Calu3 (cell line): Measurements from ENCODE around the gene PRR19. TPM values are rescaled to one million over a fixed set of nuclear protein-coding genes. Genes with fewer than 3 reads are reported as not detected.

Experiments
- BruUV-seq: library from RNA; stranded (reverse); fragments of 400-500 nt; replicated peaks from 2 replicates; lab custom pipeline; 2021; lab: Mats Ljungman, UMichigan
- CTCF ChIA-PET: fragments of 300-600 bp; sonication (Branson Sonifier 250); formaldehyde crosslinking; loops from one replicate; lab custom pipeline; 2022; ENCODE audit warnings: antibody characterized with exemption; lab: Charles Lee
- DNase-seq: peaks from one replicate; pipeline ENCODE4 v3.0.0; 2022
- H3K27ac Mint-ChIP-seq: one replicate; pipeline ENCODE4 v1.8.0; 2022; ENCODE audit warnings: mixed read lengths; ENCODE audit not compliant: unreplicated experiment
- H3K27me3 Mint-ChIP-seq: one replicate; pipeline ENCODE4 v1.8.0; 2022; ENCODE audit warnings: mixed read lengths; ENCODE audit not compliant: unreplicated experiment
- H3K36me3 Mint-ChIP-seq: one replicate; pipeline ENCODE4 v1.8.0; 2022; ENCODE audit warnings: mild to moderate bottlenecking, moderate library complexity, mixed read lengths; ENCODE audit not compliant: insufficient read depth, unreplicated experiment
- H3K4me1 Mint-ChIP-seq: one replicate; pipeline ENCODE4 v1.8.0; 2022; ENCODE audit warnings: mild to moderate bottlenecking, low read depth, mixed read lengths; ENCODE audit not compliant: unreplicated experiment
- H3K4me3 Mint-ChIP-seq: one replicate; pipeline ENCODE4 v1.8.0; 2022; ENCODE audit warnings: mild to moderate bottlenecking, low read depth, moderate library complexity, mixed read lengths; ENCODE audit not compliant: unreplicated experiment
- H3K9me3 Mint-ChIP-seq: one replicate; pipeline ENCODE4 v1.8.0; 2022; ENCODE audit warnings: low read depth, mixed read lengths; ENCODE audit not compliant: unreplicated experiment
- intact Hi-C: fragments of 100-400 bp; cut with micrococcal nuclease; formaldehyde crosslinking; loops from one replicate; pipeline ENCODE4 v1.10.0; 2022; ENCODE audit not compliant: unreplicated experiment
- total RNA-seq: library from RNA; stranded (reverse); gene quantifications from 2 replicates; pipeline ENCODE4 v1.2.3, GENCODE V29; 2022
- TF ChIP-seq, protein P1 (sequence below): fragments of 200-600 bp; IDR thresholded peaks from one replicate; pipeline ENCODE4 v1.8.0; 2022; ENCODE audit warnings: antibody characterized with exemption; ENCODE audit not compliant: unreplicated experiment

PRR19 gene
- total RNA-seq, 1 experiment from 2014 or later: 2.4 TPM

DNA sequence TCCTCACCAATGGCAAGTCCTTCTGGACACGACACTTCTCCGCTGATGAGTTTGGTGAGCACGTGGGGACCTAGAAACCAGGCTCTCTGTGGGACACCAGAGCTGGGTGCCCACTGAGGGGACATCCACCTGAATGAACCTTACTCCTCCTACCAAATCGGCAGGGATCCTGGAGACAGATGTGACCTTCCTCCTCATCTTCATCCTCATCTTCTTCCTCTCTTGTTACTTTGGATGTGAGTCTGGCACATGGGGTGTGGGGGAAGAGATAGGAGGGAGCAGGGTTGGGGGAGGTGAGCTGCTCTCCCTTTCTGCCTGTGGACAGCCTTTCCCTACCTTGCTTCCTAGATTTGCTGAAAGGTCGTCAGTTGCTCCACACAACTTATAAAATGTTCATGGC lies 13.1 kb downstream of the PRR19 start:
- BruUV-seq: no TSS peak
- H3K4me3 Mint-ChIP-seq: no peak overlapping the region
- H3K27me3 Mint-ChIP-seq: peaks cover 54% of the 10 kb centered on the region
- CTCF ChIA-PET: no interaction called here
- intact Hi-C loops: no loop called here
- TF ChIP-seq, protein P1, sequence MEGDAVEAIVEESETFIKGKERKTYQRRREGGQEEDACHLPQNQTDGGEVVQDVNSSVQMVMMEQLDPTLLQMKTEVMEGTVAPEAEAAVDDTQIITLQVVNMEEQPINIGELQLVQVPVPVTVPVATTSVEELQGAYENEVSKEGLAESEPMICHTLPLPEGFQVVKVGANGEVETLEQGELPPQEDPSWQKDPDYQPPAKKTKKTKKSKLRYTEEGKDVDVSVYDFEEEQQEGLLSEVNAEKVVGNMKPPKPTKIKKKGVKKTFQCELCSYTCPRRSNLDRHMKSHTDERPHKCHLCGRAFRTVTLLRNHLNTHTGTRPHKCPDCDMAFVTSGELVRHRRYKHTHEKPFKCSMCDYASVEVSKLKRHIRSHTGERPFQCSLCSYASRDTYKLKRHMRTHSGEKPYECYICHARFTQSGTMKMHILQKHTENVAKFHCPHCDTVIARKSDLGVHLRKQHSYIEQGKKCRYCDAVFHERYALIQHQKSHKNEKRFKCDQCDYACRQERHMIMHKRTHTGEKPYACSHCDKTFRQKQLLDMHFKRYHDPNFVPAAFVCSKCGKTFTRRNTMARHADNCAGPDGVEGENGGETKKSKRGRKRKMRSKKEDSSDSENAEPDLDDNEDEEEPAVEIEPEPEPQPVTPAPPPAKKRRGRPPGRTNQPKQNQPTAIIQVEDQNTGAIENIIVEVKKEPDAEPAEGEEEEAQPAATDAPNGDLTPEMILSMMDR: no peak
- DNase-seq: no peak
- H3K4me1 Mint-ChIP-seq: peaks cover 14% of the 10 kb centered on the region
- H3K36me3 Mint-ChIP-seq: peaks cover 16% of the 10 kb centered on the region
- no peaks in the 10 kb centered on the region for H3K9me3 Mint-ChIP-seq
- H3K27ac Mint-ChIP-seq: no peak overlapping the region

DNA sequence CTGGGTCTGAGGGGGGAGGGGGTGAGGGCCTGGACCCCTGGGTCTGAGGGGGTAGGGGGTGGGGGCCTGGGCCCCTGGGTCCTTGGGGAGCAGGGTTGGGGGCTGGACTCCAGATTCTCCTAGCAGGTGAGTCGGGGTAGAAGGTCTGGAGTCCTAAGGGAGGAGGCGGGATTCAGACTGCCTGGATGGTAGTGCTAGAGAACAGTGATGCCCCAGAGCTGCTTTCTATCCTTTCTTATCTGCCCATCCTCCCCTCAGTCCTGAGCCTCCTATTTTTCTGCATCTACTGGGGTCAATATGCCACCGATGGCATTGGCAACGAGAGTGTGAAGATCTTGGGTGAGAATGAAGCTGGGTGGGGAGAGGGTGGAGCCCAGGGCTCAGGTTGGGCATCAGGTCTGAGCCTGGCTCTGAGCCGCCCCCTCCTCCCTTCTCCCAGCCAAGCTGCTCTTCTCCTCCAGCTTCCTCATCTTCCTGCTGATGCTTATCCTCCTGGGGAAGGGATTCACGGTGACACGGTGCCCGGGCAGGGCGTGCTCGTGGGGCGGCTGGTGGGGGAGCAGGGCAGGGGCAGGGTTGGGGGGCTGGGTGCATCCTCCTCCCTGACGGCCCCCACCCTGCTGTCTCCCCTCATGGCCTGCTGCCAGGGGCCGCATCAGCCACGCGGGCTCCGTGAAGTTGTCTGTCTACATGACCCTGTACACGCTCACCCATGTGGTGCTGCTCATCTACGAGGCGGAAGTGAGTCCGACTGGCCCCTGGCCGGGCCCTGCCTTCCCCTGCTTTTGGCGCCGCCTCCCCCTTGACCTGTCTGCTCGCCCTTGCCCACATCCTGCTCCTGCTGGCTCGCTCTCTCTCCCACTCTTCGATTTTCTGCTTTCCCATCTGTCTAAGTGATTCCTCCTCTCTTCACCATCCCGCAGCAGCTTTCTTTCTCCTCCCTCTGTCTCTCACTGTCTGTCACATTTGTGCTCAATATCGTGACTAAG lies 14.6 kb downstream of the PRR19 start:
- Mint-ChIP-seq H3K9me3 (no peaks in the 10 kb centered on the region), H3K4me1 (peaks cover 14% of the 10 kb centered on the region), H3K27me3 (peaks cover 58% of the 10 kb centered on the region), H3K27ac (peak overlapping the region; percentile 15), H3K4me3 (peak overlapping the region; percentile 44), H3K36me3 (peaks cover 16% of the 10 kb centered on the region)
- BruUV-seq: no TSS peak
- DNase-seq: peak; percentile 71
- intact Hi-C loops: no loop called here
- TF ChIP-seq, protein P1: no peak
- CTCF ChIA-PET: interaction anchor here (0.5 kb wide), 1 partner anchor 93 kb away, joined by 12 read pairs; no protein-coding TSS in a partner anchor

DNA sequence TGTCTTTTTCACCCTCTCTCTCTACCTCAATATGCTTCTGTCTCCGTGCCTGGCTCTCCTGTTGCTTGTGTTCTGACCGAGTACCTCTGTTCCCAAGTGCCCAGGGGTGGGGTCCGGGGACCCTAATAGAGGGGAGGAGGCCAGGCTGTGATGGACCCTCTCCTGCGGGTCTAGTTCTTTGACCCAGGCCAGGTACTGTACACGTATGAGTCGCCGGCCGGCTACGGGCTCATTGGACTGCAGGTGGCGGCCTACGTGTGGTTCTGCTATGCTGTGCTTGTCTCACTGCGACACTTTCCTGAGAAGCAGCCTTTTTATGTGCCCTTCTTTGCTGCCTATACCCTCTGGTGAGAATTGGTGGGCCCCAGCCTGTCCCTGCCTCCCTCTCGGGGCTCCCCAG lies 15.6 kb downstream of the PRR19 start:
- DNase-seq: no peak
- CTCF ChIA-PET: no interaction called here
- Mint-ChIP-seq H3K4me1 (peaks cover 14% of the 10 kb centered on the region), H3K27ac (no peak overlapping the region), H3K4me3 (no peak overlapping the region), H3K9me3 (no peaks in the 10 kb centered on the region), H3K36me3 (peaks cover 16% of the 10 kb centered on the region), H3K27me3 (peaks cover 58% of the 10 kb centered on the region)
- BruUV-seq: no TSS peak
- intact Hi-C loops: no loop called here
- TF ChIP-seq, protein P1: no peak

DNA sequence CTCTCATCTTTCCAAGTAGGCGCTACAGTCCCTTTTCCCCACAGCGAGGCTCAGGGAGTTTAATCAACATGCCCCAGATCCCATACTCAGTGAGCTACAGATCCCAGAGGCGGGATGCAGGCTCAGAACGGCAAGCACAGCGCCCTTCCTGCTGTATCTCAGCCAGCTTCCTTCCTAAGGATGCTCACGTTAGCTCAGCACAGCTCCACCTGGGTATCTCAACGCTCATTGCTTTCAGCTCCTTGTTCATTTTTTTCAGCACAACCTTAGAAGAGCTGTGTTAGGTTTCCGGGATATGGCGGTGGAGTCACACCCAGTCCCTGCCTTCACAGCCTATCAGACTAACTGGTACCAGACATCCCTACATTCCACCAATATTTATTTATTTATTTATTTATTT lies 20.4 kb downstream of the PRR19 start:
- Mint-ChIP-seq H3K9me3 (no peaks in the 10 kb centered on the region), H3K36me3 (peaks cover 18% of the 10 kb centered on the region), H3K4me3 (no peak overlapping the region), H3K27ac (no peak overlapping the region), H3K27me3 (peaks cover 44% of the 10 kb centered on the region), H3K4me1 (peaks cover 20% of the 10 kb centered on the region)
- TF ChIP-seq, protein P1: no peak
- intact Hi-C loops: loop anchor here (10.0 kb wide), 1 partner anchor 218 kb away; no protein-coding TSS in a partner anchor
- no peak for DNase-seq
- no TSS peak for BruUV-seq
- CTCF ChIA-PET: no interaction called here
